OCI-LY3 (cell line): ENCODE results near the gene TRIM37.

Experiments used
- H2AFZ ChIP-seq: fragments of 200-600, 300-600 bp; shearing (Covaris generic); 2 replicates; pipeline ENCODE4 v1.6.0; 2014; ENCODE audit warnings: antibody characterized with exemption, low read depth, low read length
- H3K27ac ChIP-seq: fragments of 200-600, 300-600 bp; sonication (generic); 2 replicates; pipeline ENCODE4 v1.5.1; 2014; ENCODE audit warnings: mild to moderate bottlenecking, low read length, moderate library complexity, mixed read lengths
- H3K27me3 ChIP-seq: fragments of 200-600, 300-600 bp; sonication (generic); 2 replicates; pipeline ENCODE4 v1.6.1; 2014; ENCODE audit warnings: low read depth, low read length, mixed read lengths
- H3K36me3 ChIP-seq: fragments of 200-600, 300-600 bp; sonication (generic); replicated peaks from 2 replicates; pipeline ENCODE3; 2014; ENCODE audit warnings: low read depth, low read length, mixed read lengths
- H3K4me1 ChIP-seq: fragments of 300-600, 200-600 bp; sonication (generic); 2 replicates; pipeline ENCODE4 v1.6.1; 2014; ENCODE audit warnings: low read length, mixed read lengths
- H3K4me2 ChIP-seq: fragments of 200-600, 300-600 bp; sonication (generic); 2 replicates; pipeline ENCODE4 v1.6.1; 2014; ENCODE audit warnings: low read length, mixed read lengths
- H3K4me3 ChIP-seq: fragments of 300-600, 200-600 bp; sonication (generic); 2 replicates; pipeline ENCODE4 v1.5.1; 2014; ENCODE audit warnings: antibody characterized with exemption, mild to moderate bottlenecking, low read length, moderate library complexity
- H3K79me2 ChIP-seq: fragments of 300-600, 200-600 bp; shearing (Covaris generic); 2 replicates; pipeline ENCODE4 v1.6.1; 2014; ENCODE audit warnings: mild to moderate bottlenecking, low read length, mixed read lengths
- H3K9ac ChIP-seq: fragments of 300-600, 200-600 bp; shearing (Covaris generic); 2 replicates; pipeline ENCODE4 v1.6.0; 2014; ENCODE audit warnings: mild to moderate bottlenecking, low read length, moderate library complexity
- H3K9me3 ChIP-seq: fragments of 200-600, 300-600 bp; shearing (Covaris generic); 2 replicates; pipeline ENCODE4 v1.6.1; 2014; ENCODE audit warnings: low read length, mixed read lengths; ENCODE audit not compliant: insufficient read depth
- H4K20me1 ChIP-seq: fragments of 200-600, 300-600 bp; sonication (generic); 2 replicates; pipeline ENCODE4 v1.6.1; 2016; ENCODE audit warnings: low read length, mixed read lengths; ENCODE audit not compliant: insufficient read depth
- CTCF ChIP-seq: fragments of 200-600, 300-600 bp; sonication (generic); IDR thresholded peaks from 2 replicates; pipeline ENCODE4 v1.5.1; 2014; ENCODE audit warnings: antibody characterized with exemption, low read length, low read depth
- EZH2phosphoT487 ChIP-seq: fragments of 200-600 bp; shearing (Covaris generic); IDR thresholded peaks from 2 replicates; pipeline ENCODE4 v1.6.1; 2018; ENCODE audit warnings: antibody characterized with exemption, mixed run types, low read depth

Gene TRIM37

GRCh38 chr17:59106463-59107305 is at the start of gene TRIM37:
TRIM37 (minus strand) TSS chr17:59106880; CDS start chr17:59106461, 419 bp downstream.
- H2AFZ ChIP-seq = peak within 1 kb of the TSS; percentile 95
- H4K20me1 ChIP-seq = no peaks in the 10 kb centered on the region
- peak within 1 kb of the TSS; percentile 81 for H3K9ac ChIP-seq
- H3K4me3 ChIP-seq = peak within 1 kb of the TSS; percentile 84
- H3K27ac ChIP-seq = peak within 1 kb of the TSS; percentile 69
- H3K4me1 ChIP-seq = peaks cover 14% of the 10 kb centered on the region
- H3K4me2 ChIP-seq = peak within 1 kb of the TSS; percentile 88
- H3K9me3 ChIP-seq = no peaks in the 10 kb centered on the region
- no peaks in the 10 kb centered on the region for H3K36me3 ChIP-seq
- no peak for TF ChIP-seq EZH2phosphoT487
- peak; percentile 9; the same call in 1 of the 2 replicates for TF ChIP-seq CTCF
- H3K27me3 ChIP-seq = peaks cover 5% of the 10 kb centered on the region; the same call in 1 of the 2 replicates
- H3K79me2 ChIP-seq = peaks cover 36% of the 10 kb centered on the region

DNA sequence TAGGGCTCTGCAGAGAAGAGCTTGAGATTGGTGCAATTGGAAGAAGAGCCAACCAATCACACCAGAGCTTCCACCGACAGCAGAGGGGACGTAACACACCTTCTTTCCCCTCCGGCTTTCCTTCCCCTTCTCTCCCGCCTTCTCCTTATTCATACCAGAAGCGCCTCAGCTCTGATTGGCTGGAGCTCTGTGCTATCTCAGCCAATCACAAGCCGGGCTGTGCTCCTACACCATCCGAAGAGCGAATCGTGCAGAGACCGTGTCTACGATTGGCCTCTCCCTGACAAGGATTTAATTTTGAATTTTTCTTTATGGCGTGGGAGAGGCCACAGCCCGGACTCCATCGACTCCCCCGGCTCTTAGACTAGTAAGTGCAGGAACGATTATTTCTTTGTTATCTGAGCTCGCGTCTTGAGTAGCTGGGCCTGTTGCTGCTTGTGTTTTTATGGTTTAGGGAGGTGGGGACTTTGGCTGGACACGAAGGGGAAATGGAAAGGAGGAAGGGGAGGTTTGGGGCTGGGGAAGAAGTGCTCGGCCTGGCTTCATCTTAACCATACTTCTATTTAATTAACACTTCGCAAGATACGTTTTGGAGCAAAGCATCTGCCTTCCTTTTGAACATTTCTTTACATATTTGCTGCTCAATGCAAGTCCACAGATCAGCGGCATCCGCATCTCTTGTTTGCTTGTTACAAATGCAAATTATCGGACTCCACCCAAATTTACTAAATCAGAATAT is 48.9 kb upstream of the TRIM37 start, which contains the start of gene PRR11:
PRR11 (plus strand) TSS at position 308 of the 739 bp plus-strand sequence. CDS start 14,007 bp downstream, outside the sequence.
- Histone ChIP-seq H3K9ac (peak within 1 kb of the TSS; percentile 89), H3K79me2 (peaks cover 92% of the 10 kb centered on the region)

DNA sequence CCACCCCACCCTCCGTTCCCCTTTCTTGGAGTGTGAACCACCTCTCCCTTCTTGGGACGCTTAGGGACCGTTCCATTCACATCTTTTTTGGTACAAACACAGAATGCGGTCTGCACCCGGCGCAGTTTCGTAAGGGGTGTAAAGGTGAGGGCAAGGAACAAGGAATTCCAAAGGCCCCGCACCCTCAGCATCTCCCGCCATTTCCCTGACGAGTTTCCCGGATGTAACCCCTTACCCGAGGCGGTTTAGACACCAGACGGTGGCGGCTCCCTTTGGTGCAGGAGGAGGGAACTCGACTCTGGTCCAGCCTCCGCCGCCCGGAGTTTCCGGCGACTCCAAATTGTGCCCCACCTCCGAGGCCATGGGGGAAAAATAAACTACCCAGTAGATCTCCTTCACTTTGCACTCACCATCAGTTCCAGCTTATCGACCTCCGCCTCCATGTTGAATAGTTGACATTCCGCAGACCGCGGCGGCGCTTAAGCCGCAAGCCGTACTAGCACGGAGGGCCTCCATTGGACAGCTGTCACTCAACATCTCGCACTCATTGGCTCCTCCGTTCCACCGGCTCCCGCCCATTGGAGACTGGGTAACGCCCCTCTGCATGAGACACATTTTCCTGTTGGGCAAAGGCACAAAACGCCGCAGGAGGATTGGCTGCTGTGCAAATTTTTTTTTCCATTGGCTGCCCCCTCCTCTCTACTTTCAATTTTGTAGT is 48.2 kb upstream of the TRIM37 start, which contains the start of gene SKA2:
SKA2 (minus strand) TSS at position 466 of the 718 bp plus-strand sequence; CDS start at position 443, 23 bp downstream.
- H3K4me1 ChIP-seq = peaks cover 23% of the 10 kb centered on the region
- peak within 1 kb of the TSS; percentile 74 for H3K27ac ChIP-seq
- H4K20me1 ChIP-seq = 0 out of 2 replicates have a peak, but pooled peaks cover 4% of the 10 kb centered on the region
- H3K9ac ChIP-seq = peak within 1 kb of the TSS; percentile 89
- no peak for TF ChIP-seq CTCF
- no peak for TF ChIP-seq EZH2phosphoT487
- H3K79me2 ChIP-seq = peaks cover 92% of the 10 kb centered on the region
- H3K4me3 ChIP-seq = peak within 1 kb of the TSS; percentile 95
- peaks cover 10% of the 10 kb centered on the region for H3K36me3 ChIP-seq
- H3K27me3 ChIP-seq = no peaks in the 10 kb centered on the region
- peak within 1 kb of the TSS; percentile 81 for H3K4me2 ChIP-seq
- no peaks in the 10 kb centered on the region for H3K9me3 ChIP-seq
- peak within 1 kb of the TSS; percentile 85 for H2AFZ ChIP-seq

More for the DNA sequence above, 48.9 kb upstream of the TRIM37 start, which contains the start of gene PRR11:
- Histone ChIP-seq H3K4me2 (peak within 1 kb of the TSS; percentile 81), H4K20me1 (0 out of 2 replicates have a peak, but pooled peaks cover under 1% of the 10 kb centered on the region), H3K27me3 (no peaks in the 10 kb centered on the region), H3K4me3 (peak within 1 kb of the TSS; percentile 95), H2AFZ (peak within 1 kb of the TSS; percentile 85), H3K36me3 (peaks cover 10% of the 10 kb centered on the region), H3K9me3 (no peaks in the 10 kb centered on the region), H3K27ac (peak within 1 kb of the TSS; percentile 74), H3K4me1 (peaks cover 23% of the 10 kb centered on the region)
- TF ChIP-seq CTCF (no peak), EZH2phosphoT487 (no peak)
